GM19395 (cell line): Measurements from ENCODE around the gene GASK1A.
"Not testable (repeated sequence)": the region's sequence is repeated elsewhere in the genome, so short reads cannot be mapped to it uniquely, and the experiment has no call there.

ENCODE experiments used
- ATAC-seq: cut with Tn5 transposase; IDR thresholded peaks from one replicate; pipeline ENCODE4 v1.9.1; 2021; ENCODE audit warnings: mild to moderate bottlenecking, moderate library complexity; ENCODE audit not compliant: unreplicated experiment

Gene GASK1A

GRCh38 chr3:42979044-42979972 is at the start of gene GASK1A:
GASK1A (plus strand) TSS chr3:42979311; CDS start chr3:42979643, 332 bp downstream.
- ATAC-seq = no peak

DNA sequence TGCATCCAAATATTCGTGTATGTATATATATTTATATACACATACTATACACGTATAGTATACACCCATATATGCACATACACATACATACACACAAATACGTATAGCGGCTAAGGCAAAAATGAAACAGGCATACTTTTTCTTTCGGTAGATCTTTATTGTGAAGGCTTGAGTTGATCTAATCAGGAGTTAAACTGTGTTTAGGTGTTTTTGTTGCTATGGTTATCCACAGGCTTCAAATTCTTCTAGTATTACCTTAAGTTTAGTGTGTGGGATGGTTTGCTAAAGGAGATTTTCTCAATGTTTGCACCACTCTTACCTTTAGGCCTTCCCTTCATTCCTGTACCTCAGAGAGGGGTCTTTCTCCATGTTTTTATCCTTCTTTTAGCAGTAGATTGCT is 45.0 kb upstream of the GASK1A start:
- ATAC-seq = no peak

DNA sequence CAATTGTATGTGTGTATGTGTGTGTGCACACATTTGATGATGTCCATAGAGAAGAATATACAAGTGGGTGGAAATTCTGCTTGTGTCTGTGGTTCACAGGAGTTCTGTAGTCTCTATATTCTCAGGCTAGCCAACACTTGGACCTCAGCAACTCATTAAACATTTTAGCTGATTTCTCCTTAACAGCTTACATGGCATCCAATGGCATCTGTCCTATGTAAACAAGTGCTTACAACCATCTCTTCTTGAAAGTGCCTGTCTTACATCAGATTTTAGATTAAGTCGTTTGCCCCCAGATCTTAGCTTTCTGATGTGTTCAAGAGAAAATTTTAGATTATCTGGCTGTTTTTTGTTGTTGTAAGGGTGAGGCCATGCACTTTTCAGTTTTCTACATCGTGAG is 44.2 kb upstream of the GASK1A start:
- no peak for ATAC-seq

DNA sequence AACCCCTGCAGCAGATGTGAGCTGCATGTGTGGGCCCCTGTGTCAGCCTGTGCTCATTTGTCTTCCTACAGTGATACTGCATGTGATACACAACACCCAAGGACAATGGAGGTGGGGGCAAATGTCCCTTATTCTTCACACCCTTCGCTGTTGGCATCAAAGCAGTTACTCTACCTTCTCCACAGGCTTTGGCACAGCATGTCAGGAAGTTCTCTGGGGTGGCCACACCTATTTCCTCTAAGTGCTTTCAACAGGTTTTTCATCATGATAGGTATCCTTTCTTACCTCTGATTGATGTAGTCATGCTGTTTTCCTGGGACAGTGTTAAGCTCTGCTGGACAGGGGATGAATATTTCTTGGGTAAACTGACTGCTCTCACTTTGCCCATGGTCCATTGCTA is 43.6 kb upstream of the GASK1A start:
- ATAC-seq = no peak

- ATAC-seq = no peak
Observed at GRCh38 chr3:42936157-42936981, 42.7 kb upstream of the GASK1A start.

GRCh38 chr3:42937334-42937733 is 41.8 kb upstream of the GASK1A start:
- no peak for ATAC-seq

- ATAC-seq = no peak
Observed at GRCh38 chr3:42942693-42943092, 36.4 kb upstream of the GASK1A start.

GRCh38 chr3:42946050-42946449 is 33.1 kb upstream of the GASK1A start:
- no peak for ATAC-seq

- ATAC-seq = no peak
Observed at GRCh38 chr3:42957573-42957972, 21.5 kb upstream of the GASK1A start.

DNA sequence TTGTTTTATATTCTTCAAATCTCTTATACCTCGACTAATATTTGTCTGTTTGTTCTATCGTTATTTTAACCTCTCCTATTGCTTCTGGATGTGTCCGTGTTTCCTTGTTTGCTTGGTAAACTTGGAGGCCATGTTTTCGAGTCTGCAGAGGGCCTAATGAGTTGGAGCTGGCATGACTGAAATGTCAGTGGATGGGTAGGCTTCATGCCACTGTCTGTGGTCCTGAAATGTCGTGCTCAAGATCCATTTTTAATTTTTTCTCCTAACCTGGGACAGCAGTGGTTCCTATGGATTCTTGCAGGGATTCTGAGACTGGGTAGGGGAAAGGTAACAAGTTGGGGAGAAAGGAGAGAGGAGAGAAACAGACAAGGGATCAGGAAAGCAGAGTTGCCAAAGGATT is 18.8 kb upstream of the GASK1A start:
- no peak for ATAC-seq

DNA sequence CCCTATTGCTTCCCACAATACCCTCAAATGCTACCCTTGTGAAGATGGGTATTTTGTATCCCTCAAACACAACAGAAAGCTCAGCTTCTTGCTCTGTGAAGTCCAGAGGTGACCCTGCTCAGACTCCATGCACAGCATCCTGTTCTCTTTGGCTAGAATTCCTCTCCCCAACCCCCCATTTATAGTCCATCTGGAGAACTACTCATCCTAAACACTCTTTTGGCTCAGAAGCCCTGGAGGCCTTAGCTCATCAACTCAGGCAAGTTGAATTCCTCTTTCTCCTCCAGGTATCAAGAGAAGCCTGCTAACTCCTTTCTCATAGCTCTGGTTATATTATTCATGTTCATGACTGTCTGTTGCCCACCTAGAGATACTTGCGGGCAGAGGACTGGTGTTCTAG is 18.3 kb upstream of the GASK1A start:
- ATAC-seq = no peak

DNA sequence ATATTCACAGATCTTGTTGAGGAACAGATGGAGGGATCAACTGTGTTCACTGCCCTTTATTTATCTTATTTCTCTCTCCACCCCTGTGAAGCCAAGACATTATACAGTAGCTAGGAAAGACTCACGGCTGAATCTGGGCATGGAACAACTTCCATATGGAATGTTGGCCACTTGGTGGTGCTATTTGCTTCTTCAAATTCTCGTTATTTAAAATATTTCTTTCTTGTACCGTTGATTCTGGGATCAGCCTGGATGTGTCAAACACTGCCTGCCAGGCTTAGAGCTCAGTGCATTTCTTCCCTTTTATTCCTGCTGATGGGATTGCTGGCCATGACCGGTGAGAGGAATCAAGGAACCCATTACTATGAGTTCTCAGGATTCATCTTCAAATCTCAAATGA is 17.5 kb upstream of the GASK1A start:
- ATAC-seq = no peak

GRCh38 chr3:42963269-42963668 is 15.8 kb upstream of the GASK1A start:
- no peak for ATAC-seq

DNA sequence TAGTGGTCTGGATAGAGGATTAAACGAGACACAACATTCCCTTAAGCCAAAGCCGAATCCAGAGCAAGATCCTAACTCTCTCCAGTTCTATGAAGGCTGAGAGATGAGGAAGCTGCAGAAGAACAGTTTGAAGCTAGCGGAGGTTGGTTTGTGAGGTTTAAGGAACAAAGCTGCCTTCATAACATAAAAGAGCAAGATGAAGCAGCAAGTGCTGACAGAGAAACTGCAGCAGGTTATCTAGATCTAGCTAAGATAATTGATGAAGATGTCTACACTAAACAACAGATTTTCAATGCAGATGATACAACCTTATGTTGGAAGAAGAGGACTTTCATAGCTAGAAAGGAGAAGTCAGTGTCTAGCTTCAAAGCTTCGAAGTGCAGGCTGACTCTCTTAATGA is 14.8 kb upstream of the GASK1A start:
- no peak for ATAC-seq

GRCh38 chr3:42970557-42970956 is 8.6 kb upstream of the GASK1A start:
- no peak for ATAC-seq

DNA sequence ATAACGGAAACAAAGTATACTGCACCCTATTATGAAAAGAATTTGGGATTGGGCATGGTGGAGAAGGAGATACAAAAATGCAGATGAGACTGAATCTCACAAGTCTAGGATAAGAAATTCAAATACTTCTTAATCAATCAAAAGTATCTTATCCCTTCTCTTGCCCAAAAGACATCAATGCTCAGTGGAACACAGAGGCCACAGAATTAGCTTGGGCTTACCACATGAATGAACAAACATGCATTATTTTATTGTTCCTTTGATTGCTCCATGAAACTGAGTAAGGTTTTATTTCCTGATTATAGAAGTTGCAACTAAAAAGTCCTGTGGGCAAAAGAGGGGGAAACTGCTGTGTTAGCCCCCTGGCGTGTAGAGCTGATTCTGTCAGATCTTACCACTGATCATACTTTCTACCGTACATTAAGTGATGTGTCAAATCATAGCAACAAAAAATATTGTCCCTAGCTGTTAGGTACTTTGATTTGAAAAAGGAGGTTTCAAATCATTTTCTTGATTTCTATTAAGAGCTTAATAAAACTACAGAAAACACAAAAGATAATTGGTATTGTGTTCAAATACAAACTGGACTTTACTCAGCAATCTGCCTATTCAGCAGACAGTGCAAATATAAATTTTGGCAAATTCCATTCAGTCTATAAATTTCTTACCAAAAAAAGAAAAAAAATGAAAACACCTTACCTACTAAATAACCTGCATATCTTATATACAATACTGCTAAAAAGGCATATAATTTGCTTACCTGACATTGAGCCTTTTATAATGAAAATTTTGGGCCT is 7.9 kb upstream of the GASK1A start:
- no peak for ATAC-seq

GRCh38 chr3:42974906-42975305 is 4.2 kb upstream of the GASK1A start:
- not testable (repeated sequence) for ATAC-seq

- ATAC-seq = no peak
Observed at GRCh38 chr3:42975456-42975855, 3.7 kb upstream of the GASK1A start.

DNA sequence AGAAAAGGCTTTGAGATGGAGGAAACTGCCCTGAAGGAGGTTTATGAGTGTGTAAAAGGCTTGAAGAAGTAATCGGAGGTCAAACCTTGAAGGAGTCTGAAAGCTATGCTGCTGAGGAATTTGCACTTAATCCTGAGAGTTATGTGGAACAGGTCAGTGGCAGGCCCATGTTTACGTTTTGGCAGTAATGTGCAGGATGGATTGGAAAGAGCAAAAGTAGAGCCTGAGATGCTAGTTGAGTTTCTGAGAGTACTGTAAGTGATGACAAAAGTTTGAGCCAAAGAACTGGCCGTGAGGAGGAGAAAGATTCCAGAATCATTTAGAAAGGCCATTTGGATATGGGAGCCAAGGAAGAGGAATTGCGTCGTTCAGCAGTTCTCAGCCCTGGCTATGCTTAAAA is 3.2 kb upstream of the GASK1A start:
- no peak for ATAC-seq

- ATAC-seq = no peak
Observed at GRCh38 chr3:42980209-42980608, 1.1 kb downstream of the GASK1A start.

GRCh38 chr3:42980909-42981308 is 1.8 kb downstream of the GASK1A start:
- no peak for ATAC-seq
